ENCODE measurements around the gene MAD1L1.
"Not testable (repeated sequence)": the region's sequence is repeated elsewhere in the genome, so short reads cannot be mapped to it uniquely, and the experiment has no call there.

- TF ChIP-seq CTCF (conservative IDR thresholded peaks at IDR 0.05); ZFX (IDR thresholded peaks at IDR 0.05): not testable (repeated sequence)
These were observed 405.2 kb downstream of the MAD1L1 start for GRCh38 chr7:1827521-1827981.

Measured in C4-2B (cell line).